ENCODE measurements around the gene MAGI2.
"Not testable (repeated sequence)": the region's sequence is repeated elsewhere in the genome, so short reads cannot be mapped to it uniquely, and the experiment has no call there.

Gene MAGI2

DNA sequence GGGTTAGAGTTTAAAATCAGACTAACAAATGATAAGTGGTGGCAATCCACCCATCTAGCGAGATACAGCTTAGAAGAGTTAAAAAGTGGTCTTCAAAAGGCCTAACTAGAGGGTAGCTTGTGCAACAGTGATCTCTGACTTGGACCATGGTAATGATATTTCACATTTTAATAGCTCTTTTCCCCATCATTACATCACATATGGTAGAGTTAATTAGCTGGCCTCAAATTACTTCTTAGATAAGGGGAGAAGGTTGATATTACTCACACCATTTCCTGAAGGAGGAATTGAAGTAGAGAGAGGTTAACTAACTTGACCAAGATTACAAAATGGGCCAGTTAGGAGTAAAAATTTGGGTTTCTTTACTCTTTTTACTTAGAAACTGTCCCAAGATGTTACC is 1431.3 kb downstream of the MAGI2 start:
- H3K4me3 ChIP-seq, result no peak overlapping the region
- no peak overlapping the region for H3K27ac ChIP-seq

DNA sequence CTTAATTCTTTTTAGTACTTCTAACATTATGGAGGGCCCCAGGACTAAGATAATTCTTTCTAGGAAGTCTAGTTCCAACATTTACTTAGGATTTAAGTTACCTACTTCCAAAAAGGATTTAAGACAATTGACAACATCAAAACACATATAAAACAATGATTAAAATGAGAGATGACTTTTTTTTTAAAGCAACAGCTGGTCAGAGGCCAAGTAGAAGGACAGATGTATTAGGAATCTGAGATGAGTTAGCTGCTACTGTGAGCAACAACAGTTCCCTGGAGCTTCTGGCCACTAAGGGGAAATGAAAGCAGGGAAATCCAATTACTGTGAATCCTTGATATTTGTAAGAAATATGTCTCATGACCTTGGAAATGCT is 1432.6 kb downstream of the MAGI2 start:
- Histone ChIP-seq H3K27ac (peak overlapping the region in 3 of 21 experiments; percentile 1 to 31 (median 20)), H3K4me3 (no peak overlapping the region)

GRCh38 chr7:78020136-78020873 is 1433.2 kb downstream of the MAGI2 start:
- peak overlapping the region; percentile 30 to 61 (median 48) for H3K4me3 ChIP-seq
- H3K27ac ChIP-seq, result peak overlapping the region; percentile 32 to 96 (median 89)

GRCh38 chr7:78019447-78020135 is 1433.9 kb downstream of the MAGI2 start:
- Histone ChIP-seq H3K4me3 (peak overlapping the region; percentile 33 to 61 (median 48)), H3K27ac (peak overlapping the region; percentile 32 to 96 (median 89))

- peak overlapping the region; percentile 23 to 53 (median 35) for H3K4me3 ChIP-seq
- peak overlapping the region in 11 of 21 experiments; percentile 11 to 86 (median 75) for H3K27ac ChIP-seq
Observed at GRCh38 chr7:78018641-78019446, 1434.6 kb downstream of the MAGI2 start.

DNA sequence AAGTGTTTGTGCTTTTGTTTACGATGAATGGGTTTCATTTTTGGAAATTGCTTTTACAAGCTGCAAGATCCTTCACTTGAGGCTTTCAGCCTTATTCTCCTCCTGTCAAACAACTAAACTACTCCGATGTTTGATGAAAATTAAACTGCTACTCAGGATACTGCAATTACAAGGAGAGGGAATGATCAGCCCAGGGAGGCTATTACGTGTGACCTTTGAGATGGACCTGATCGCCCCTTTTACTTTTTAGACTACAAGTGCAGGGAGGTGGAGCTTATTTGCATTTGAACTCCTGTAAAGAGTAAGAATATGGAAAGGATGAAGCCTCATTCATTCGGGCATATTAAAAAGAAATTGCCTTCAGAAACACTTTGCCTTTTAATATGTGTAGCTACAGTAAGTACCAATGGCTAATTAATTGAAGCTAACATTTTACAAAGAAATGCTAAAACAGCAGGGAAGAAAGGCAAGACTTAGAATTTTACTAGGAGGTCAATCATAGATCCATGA is 1435.8 kb downstream of the MAGI2 start:
- no peak overlapping the region for H3K27ac ChIP-seq
- no peak overlapping the region for H3K4me3 ChIP-seq

- H3K4me3 ChIP-seq, result no peak overlapping the region
- no peak overlapping the region for H3K27ac ChIP-seq
Observed at GRCh38 chr7:78015574-78016260, 1437.8 kb downstream of the MAGI2 start.

DNA sequence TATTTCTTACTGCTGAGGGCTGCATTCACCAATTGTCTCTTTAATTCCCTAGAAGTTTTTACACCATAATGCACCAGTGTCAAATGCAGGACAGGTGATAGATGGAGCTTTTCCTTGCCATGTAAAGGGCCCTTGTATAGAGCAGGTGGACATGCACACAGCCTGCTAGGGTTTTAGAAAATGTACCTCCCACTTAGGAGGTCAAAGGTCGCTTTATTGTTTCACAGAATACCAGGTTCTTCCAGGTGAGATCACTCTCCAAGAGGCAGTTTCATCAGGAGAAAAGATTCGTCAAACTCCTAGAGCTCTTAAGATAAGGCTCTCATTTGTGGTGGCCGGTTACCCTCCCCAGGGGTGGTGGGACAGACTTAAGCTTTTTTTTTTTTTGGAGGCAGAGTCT is 1439.1 kb downstream of the MAGI2 start:
- no peak overlapping the region for H3K4me3 ChIP-seq
- H3K27ac ChIP-seq, result no peak overlapping the region

GRCh38 chr7:78013386-78013785 is 1440.1 kb downstream of the MAGI2 start:
- no peak overlapping the region for H3K4me3 ChIP-seq
- H3K27ac ChIP-seq, result no peak overlapping the region

- H3K4me3 ChIP-seq, result no peak overlapping the region
- no peak overlapping the region for H3K27ac ChIP-seq
Observed at GRCh38 chr7:78011642-78012041, 1441.8 kb downstream of the MAGI2 start.

DNA sequence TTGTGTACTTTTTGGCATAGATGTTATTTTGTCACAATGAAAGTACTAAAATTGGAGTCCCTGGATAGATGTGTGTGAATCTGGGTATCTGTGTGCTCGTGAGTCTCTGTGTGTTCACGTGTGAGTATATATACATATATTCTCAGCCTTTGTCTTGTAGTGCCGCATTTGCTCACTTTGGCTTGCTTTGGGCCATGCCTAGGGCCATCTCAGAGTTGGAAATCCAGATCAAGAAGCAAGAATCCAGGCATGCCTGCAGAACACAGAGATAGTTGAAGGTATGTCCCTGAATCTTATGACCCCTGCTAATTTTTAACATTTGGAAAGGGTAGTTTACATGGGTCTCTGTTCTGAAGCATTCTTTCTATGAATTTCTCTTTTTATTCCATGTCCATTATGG is 1446.2 kb downstream of the MAGI2 start:
- Histone ChIP-seq H3K4me3 (no peak overlapping the region), H3K27ac (no peak overlapping the region)

GRCh38 chr7:78006063-78006755 is 1447.3 kb downstream of the MAGI2 start:
- H3K4me3 ChIP-seq, result no peak overlapping the region
- H3K27ac ChIP-seq, result no peak overlapping the region

GRCh38 chr7:78002715-78003114 is 1450.8 kb downstream of the MAGI2 start:
- Histone ChIP-seq H3K4me3 (no peak overlapping the region), H3K27ac (no peak overlapping the region)

DNA sequence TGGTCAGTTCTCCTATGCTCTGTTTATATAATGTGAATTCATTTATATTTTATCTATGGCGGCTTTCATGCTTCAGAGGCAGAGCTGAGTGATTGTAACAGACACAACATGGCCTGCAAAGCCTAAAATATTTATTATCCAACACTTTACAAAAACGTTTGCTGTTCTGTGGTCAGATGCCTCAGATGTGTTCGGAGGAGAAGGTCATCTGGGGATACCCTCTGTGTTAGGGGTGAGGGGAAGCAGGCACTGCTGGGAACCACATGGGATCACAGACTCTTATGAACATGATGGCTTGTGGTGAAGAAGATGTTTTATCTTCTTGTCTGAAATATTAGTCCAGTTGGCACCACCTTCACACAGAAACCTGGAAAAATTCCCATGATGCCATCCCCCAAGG is 1451.4 kb downstream of the MAGI2 start:
- no peak overlapping the region for H3K4me3 ChIP-seq

GRCh38 chr7:77999168-77999567 is 1454.3 kb downstream of the MAGI2 start:
- H3K4me3 ChIP-seq, H3K27ac ChIP-seq: not testable (repeated sequence)

More for the DNA sequence above, 1451.4 kb downstream of the MAGI2 start:
- no peak overlapping the region for H3K27ac ChIP-seq

- no peak overlapping the region for H3K27ac ChIP-seq
Observed at GRCh38 chr7:77995717-77996116, 1457.8 kb downstream of the MAGI2 start.

GRCh38 chr7:77993838-77994237 is 1459.6 kb downstream of the MAGI2 start:
- H3K4me3 ChIP-seq, result no peak overlapping the region

More at GRCh38 chr7:77995717-77996116, 1457.8 kb downstream of the MAGI2 start:
- H3K4me3 ChIP-seq, result no peak overlapping the region

DNA sequence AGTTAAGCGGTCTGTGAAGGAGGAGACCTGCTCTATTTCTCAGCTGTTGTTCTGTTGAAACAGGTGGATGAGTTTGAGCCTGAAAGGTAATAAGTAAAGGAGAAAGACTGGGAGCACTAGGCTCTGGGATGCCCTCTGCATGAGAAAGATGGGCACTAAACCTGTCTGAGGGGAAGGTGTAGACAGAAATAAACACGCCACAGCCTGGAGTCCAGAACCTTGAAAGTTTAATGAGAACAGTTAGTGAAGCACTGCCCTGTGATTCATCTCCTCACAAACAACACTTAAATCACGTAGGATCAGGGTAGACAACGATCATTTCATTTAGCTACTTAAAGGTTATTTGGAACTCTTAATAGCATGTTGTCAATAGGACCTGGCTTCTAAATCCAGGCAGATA is 1461.8 kb downstream of the MAGI2 start:
- Histone ChIP-seq H3K4me3 (no peak overlapping the region), H3K27ac (no peak overlapping the region)

More at GRCh38 chr7:77993838-77994237, 1459.6 kb downstream of the MAGI2 start:
- H3K27ac ChIP-seq, result no peak overlapping the region

GRCh38 chr7:77989981-77990566 is 1463.4 kb downstream of the MAGI2 start:
- Histone ChIP-seq H3K27ac (no peak overlapping the region), H3K4me3 (no peak overlapping the region)
